Vagina (tissue), 2 donors: ENCODE data around the gene ZFX. TPM values are rescaled to one million over a fixed set of nuclear protein-coding genes. Genes with fewer than 3 reads are reported as not detected.

ENCODE experiments used
- DNase-seq, 2 donors: peaks; one replicate each; pipeline ENCODE4 v3.0.0-alpha.2; 2017; ENCODE audit errors: extremely low spot score in 2 of 2
- H3K27ac ChIP-seq: fragments of 200-600 bp; sonication (generic); one replicate; pipeline ENCODE4 v1.5.1; 2019
- H3K27me3 ChIP-seq: fragments of 200-600 bp; sonication (generic); one replicate; pipeline ENCODE4 v1.5.1; 2019
- H3K36me3 ChIP-seq, 2 donors: fragments of 200-600 bp; sonication (generic); one replicate each; pipeline ENCODE4 v1.5.1; 2017 to 2019
- H3K4me1 ChIP-seq: fragments of 200-600 bp; sonication (generic); one replicate; pipeline ENCODE4 v1.5.1; 2019
- H3K4me3 ChIP-seq, 2 donors: fragments of 200-600 bp; sonication (generic); 1 replicate in 1 of 2; 2 replicates in 1 of 2; pipeline ENCODE4 v1.5.1; 2016 to 2019
- H3K9me3 ChIP-seq: fragments of 200-600 bp; sonication (generic); one replicate; pipeline ENCODE4 v1.5.1; 2019
- CTCF ChIP-seq, 3 experiments: fragments of 450-650 bp in 2 of 3; fragments of 200-600 bp in 1 of 3; sonication (generic) in 1 of 3; IDR thresholded peaks; one replicate each; pipeline ENCODE4 v1.5.1; 2017 to 2019; ENCODE audit warnings: antibody characterized with exemption in 3 of 3, mild to moderate bottlenecking in 2 of 3, moderate library complexity in 2 of 3
- POLR2A ChIP-seq, 2 donors: fragments of 450-650 bp; IDR thresholded peaks; one replicate each; pipeline ENCODE4 v1.6.1; 2017; ENCODE audit warnings: antibody characterized with exemption in 2 of 2, mild to moderate bottlenecking in 2 of 2, moderate library complexity in 2 of 2
- POLR2AphosphoS5 ChIP-seq, 2 donors: sonication (generic); formaldehyde crosslinking; IDR thresholded peaks; one replicate each; pipeline ENCODE4 v1.9.0; 2017; ENCODE audit warnings: antibody characterized with exemption in 2 of 2, mild to moderate bottlenecking in 2 of 2, low read depth in 1 of 2; ENCODE audit not compliant: insufficient read depth in 1 of 2
- intact Hi-C: fragments of 100-400 bp; cut with DNase I; formaldehyde crosslinking; loops from one replicate; pipeline ENCODE4 v1.15.1; 2023
- total RNA-seq: library from RNA; depleted of rRNA; stranded (reverse); fragments of >200 nt; gene quantifications from one replicate; pipeline ENCODE4 v1.2.3, GENCODE V29; 2016

The ZFX gene
- 62.4 TPM for total RNA-seq

GRCh38 chrX:24149351-24150050, at the start of gene ZFX:
TSS of gene ZFX (plus strand) at chrX:24149729. CDS start at chrX:24172743, 23,014 bp downstream.
- Histone ChIP-seq H3K27ac (peak within 1 kb of the TSS; percentile 99), H3K4me1 (peaks cover 74% of the 10 kb centered on the region), H3K9me3 (no peaks in the 10 kb centered on the region), H3K4me3 (peak within 1 kb of the TSS; percentile 71 to 87), H3K36me3 (no peaks in the 10 kb centered on the region), H3K27me3 (no peaks in the 10 kb centered on the region)
- intact Hi-C loops = loop anchor here (10.0 kb wide), 1 partner anchor 95 kb away; the partner anchor contains the start of gene EIF2S3
- TF ChIP-seq POLR2A (IDR thresholded peaks at IDR 0.05) = no peak
- peak in 1 of 2 donors; percentile 54 for TF ChIP-seq POLR2AphosphoS5 (IDR thresholded peaks at IDR 0.05; ENCODE audit: insufficient read depth in 1 of 2, low read depth in 1 of 2)
- no peak for TF ChIP-seq CTCF (IDR thresholded peaks at IDR 0.05)
- no peak for DNase-seq

DNA sequence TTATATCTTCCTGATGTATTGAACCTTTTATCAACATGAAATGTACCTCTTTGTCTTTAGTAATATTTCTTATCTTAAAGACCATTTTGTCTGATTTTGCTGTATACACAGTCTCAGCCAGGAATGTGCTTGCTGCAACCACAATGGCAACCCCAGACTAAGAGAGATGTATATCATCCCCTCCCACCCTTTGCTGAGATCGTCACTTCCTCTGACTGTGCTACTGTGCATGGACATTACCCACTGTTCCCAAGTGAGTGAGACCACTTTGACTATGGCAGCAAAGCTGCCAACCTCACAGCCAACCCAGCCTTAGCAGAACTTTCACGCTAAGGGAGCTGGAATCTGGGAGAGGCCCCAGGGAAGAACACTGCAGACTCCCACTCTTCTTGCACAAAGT, 48.8 kb upstream of the ZFX start:
- Histone ChIP-seq H3K27ac (no peak overlapping the region), H3K9me3 (no peaks in the 10 kb centered on the region), H3K4me3 (no peak overlapping the region), H3K27me3 (no peaks in the 10 kb centered on the region), H3K36me3 (no peaks in the 10 kb centered on the region), H3K4me1 (no peaks in the 10 kb centered on the region)
- DNase-seq = no peak
- TF ChIP-seq POLR2A (IDR thresholded peaks at IDR 0.05) = no peak
- intact Hi-C loops = no loop called here

GRCh38 chrX:24110069-24110468, 39.5 kb upstream of the ZFX start:
- intact Hi-C loops = no loop called here
- TF ChIP-seq POLR2AphosphoS5 (IDR thresholded peaks at IDR 0.05; ENCODE audit: insufficient read depth in 1 of 2, low read depth in 1 of 2) (no peak), CTCF (IDR thresholded peaks at IDR 0.05) (no peak), POLR2A (IDR thresholded peaks at IDR 0.05) (no peak)
- Histone ChIP-seq H3K27ac (no peak overlapping the region), H3K9me3 (no peaks in the 10 kb centered on the region), H3K4me1 (no peaks in the 10 kb centered on the region), H3K36me3 (no peaks in the 10 kb centered on the region), H3K27me3 (no peaks in the 10 kb centered on the region), H3K4me3 (no peak overlapping the region)
- DNase-seq = no peak

- no peak for DNase-seq
- Histone ChIP-seq H3K9me3 (no peaks in the 10 kb centered on the region), H3K4me1 (peaks cover 14% of the 10 kb centered on the region), H3K27me3 (no peaks in the 10 kb centered on the region), H3K4me3 (no peak overlapping the region), H3K36me3 (no peaks in the 10 kb centered on the region), H3K27ac (no peak overlapping the region)
- TF ChIP-seq CTCF (IDR thresholded peaks at IDR 0.05) (no peak), POLR2AphosphoS5 (IDR thresholded peaks at IDR 0.05; ENCODE audit: insufficient read depth in 1 of 2, low read depth in 1 of 2) (no peak)
- intact Hi-C loops = no loop called here
These were observed 36.3 kb upstream of the ZFX start for GRCh38 chrX:24113181-24113580.

GRCh38 chrX:24117258-24117657, 32.3 kb upstream of the ZFX start:
- no peak for DNase-seq
- Histone ChIP-seq H3K27me3 (no peaks in the 10 kb centered on the region), H3K4me3 (no peak overlapping the region), H3K27ac (peak overlapping the region; percentile 63), H3K9me3 (no peaks in the 10 kb centered on the region), H3K36me3 (no peaks in the 10 kb centered on the region), H3K4me1 (peaks cover 14% of the 10 kb centered on the region)
- peak in 1 of 2 donors; percentile 36 for TF ChIP-seq POLR2AphosphoS5 (IDR thresholded peaks at IDR 0.05; ENCODE audit: insufficient read depth in 1 of 2, low read depth in 1 of 2)
- no peak for TF ChIP-seq POLR2A (IDR thresholded peaks at IDR 0.05)
- intact Hi-C loops = no loop called here

DNA sequence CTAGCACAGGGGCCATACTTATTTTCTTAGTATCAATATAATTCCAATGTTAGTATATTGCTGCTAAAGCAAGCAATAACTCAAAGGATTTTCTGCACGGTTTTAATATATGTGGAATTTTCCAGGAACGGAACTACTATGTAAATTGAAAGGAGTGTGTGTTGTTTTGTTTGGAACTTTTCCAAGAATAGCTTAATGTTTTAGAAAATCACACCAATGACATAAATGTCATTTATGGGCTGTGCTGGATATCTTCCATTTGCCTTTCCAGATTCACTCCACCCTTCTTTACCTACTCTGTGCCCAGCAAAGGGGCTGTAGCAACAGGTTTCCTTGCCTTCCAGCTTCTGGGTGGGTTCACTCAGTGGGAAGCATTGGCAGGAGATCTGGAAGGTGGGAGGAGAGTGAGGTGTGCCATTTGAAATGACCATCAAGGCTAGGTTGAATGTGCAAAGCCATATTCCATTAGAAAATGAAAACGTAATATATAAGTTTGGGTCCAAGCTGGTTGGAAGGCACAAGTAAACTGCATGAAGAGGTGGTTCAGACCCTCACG, 25.2 kb upstream of the ZFX start:
- Histone ChIP-seq H3K27me3 (no peaks in the 10 kb centered on the region), H3K36me3 (no peaks in the 10 kb centered on the region), H3K9me3 (no peaks in the 10 kb centered on the region), H3K27ac (no peak overlapping the region), H3K4me1 (no peaks in the 10 kb centered on the region), H3K4me3 (no peak overlapping the region)
- DNase-seq = no peak
- TF ChIP-seq POLR2AphosphoS5 (IDR thresholded peaks at IDR 0.05; ENCODE audit: insufficient read depth in 1 of 2, low read depth in 1 of 2) = no peak
- TF ChIP-seq POLR2A (IDR thresholded peaks at IDR 0.05) = no peak
- no peak for TF ChIP-seq CTCF (IDR thresholded peaks at IDR 0.05)
- intact Hi-C loops = no loop called here
